Transverse colon (tissue), 4 donors: ENCODE data around the gene SHISA9. TPM values are rescaled to one million over a fixed set of nuclear protein-coding genes. Genes with fewer than 3 reads are reported as not detected.

Experiments used
- DNase-seq: peaks from one replicate; pipeline ENCODE4 v3.0.0-alpha.2; 2019
- H3K27ac ChIP-seq, 4 donors: fragments of 200-600 bp; sonication (generic); 2 replicates each; pipeline ENCODE4 v1.5.1; 2016 to 2018; ENCODE audit warnings: inconsistent platforms in 4 of 4
- H3K27me3 ChIP-seq: fragments of 200-600 bp; sonication (generic); 2 replicates; pipeline ENCODE4 v1.5.1; 2017; ENCODE audit warnings: inconsistent platforms
- H3K36me3 ChIP-seq, 4 donors: fragments of 200-600 bp; sonication (generic); 2 replicates each; pipeline ENCODE4 v1.5.1; 2017 to 2019; ENCODE audit warnings: inconsistent platforms in 4 of 4
- H3K4me1 ChIP-seq, 4 donors: fragments of 200-600 bp; sonication (generic); 2 replicates each; pipeline ENCODE4 v1.5.1; 2017 to 2020; ENCODE audit warnings: inconsistent platforms in 4 of 4
- H3K4me3 ChIP-seq, 4 donors: fragments of 200-600 bp; sonication (generic); 1 replicate in 1 of 4; 2 replicates in 3 of 4; pipeline versions ENCODE4 v1.5.1 to v1.6.1; 2017 to 2019; ENCODE audit warnings: inconsistent platforms in 4 of 4
- H3K9me3 ChIP-seq, 2 donors: fragments of 200-600 bp; sonication (generic); 2 replicates each; pipeline ENCODE4 v1.5.1; 2017 to 2019; ENCODE audit warnings: inconsistent platforms in 2 of 2
- CTCF ChIP-seq, 5 experiments: fragments of 200-600 bp in 3 of 5; fragments of 450-650 bp in 2 of 5; sonication (generic) in 3 of 5; IDR thresholded peaks; 1 replicate in 2 of 5; 2 replicates in 3 of 5; pipeline ENCODE4 v1.5.1; 2016 to 2017; ENCODE audit warnings: antibody characterized with exemption in 5 of 5, inconsistent platforms in 3 of 5, mild to moderate bottlenecking in 2 of 5, moderate library complexity in 1 of 5
- EP300 ChIP-seq: sonication (generic); formaldehyde crosslinking; IDR thresholded peaks from one replicate; pipeline ENCODE4 v1.6.1; 2017; ENCODE audit warnings: antibody characterized with exemption, low read depth
- POLR2A ChIP-seq: fragments of 450-650 bp; IDR thresholded peaks from one replicate; pipeline ENCODE4 v1.6.1; 2016; ENCODE audit warnings: antibody characterized with exemption, mild to moderate bottlenecking, moderate library complexity
- POLR2AphosphoS5 ChIP-seq, 3 donors: sonication (generic); formaldehyde crosslinking; IDR thresholded peaks; one replicate each; pipeline ENCODE4 v1.6.1; 2016; ENCODE audit warnings: antibody characterized with exemption in 3 of 3
- WGBS, 2 donors: methylation state at CpG; one replicate each; pipeline ENCODE4 v1.1.5; 2018; ENCODE audit warnings: low coverage in 1 of 2; 5-methylcytosine and 5-hydroxymethylcytosine counted together
- in situ Hi-C, 4 donors: fragments of 200-750 bp; cut with MboI; loops; one replicate each; pipeline versions ENCODE4 v1.15.0 to v1.15.1; 2017; ENCODE audit warnings: low sequenced_read_pairs in 3 of 4, low pct_ligation_motif_present in 1 of 4, low pct_unique_long_range_greater_than_20kb in 1 of 4
- intact Hi-C: fragments of 100-400 bp; cut with DNase I; formaldehyde crosslinking; loops from one replicate; pipeline ENCODE4 v1.15.1; 2023; ENCODE audit warnings: low total_unique reads
- total RNA-seq, 4 donors: library from RNA; depleted of rRNA; stranded (reverse); fragments of >200 nt; gene quantifications; one replicate each; pipeline ENCODE4 v1.1.0, GENCODE V29; 2016

Gene SHISA9
- total RNA-seq, 4 donors from 2014 or later: 1.3 to 37.6 (median 2.1) TPM

- in situ Hi-C loops (no loop called here), intact Hi-C loops (no loop called here)
- H3K27ac ChIP-seq: no peak overlapping the region
- no peaks in the 10 kb centered on the region for H3K4me1 ChIP-seq
- DNase-seq: no peak
- no peaks in the 10 kb centered on the region for H3K27me3 ChIP-seq
- H3K9me3 ChIP-seq: no peaks in the 10 kb centered on the region
- H3K4me3 ChIP-seq: no peak overlapping the region
- WGBS, 2 donors: 20% methylated on average over 9 of the region's 9 CpGs; no CpG with 5 or more reads in 1 of the 2 donors
- H3K36me3 ChIP-seq: no peaks in the 10 kb centered on the region
- no peak for TF ChIP-seq POLR2AphosphoS5 (IDR thresholded peaks at IDR 0.05)
- no peak for TF ChIP-seq CTCF (IDR thresholded peaks at IDR 0.05)
- no peak for TF ChIP-seq EP300
- TF ChIP-seq POLR2A: no peak
Measured at GRCh38 chr16:13070268-13070667, 168.9 kb downstream of the SHISA9 start.

GRCh38 chr16:13076878-13077277 is 175.5 kb downstream of the SHISA9 start:
- no peak overlapping the region for H3K4me3 ChIP-seq
- no peak for DNase-seq
- 74 to 85% methylated on average over 6 of the region's 6 CpGs for WGBS, 2 donors
- intact Hi-C loops (no loop called here), in situ Hi-C loops (no loop called here)
- H3K36me3 ChIP-seq: no peaks in the 10 kb centered on the region
- H3K4me1 ChIP-seq: no peaks in the 10 kb centered on the region
- no peaks in the 10 kb centered on the region for H3K27me3 ChIP-seq
- no peak overlapping the region for H3K27ac ChIP-seq
- no peaks in the 10 kb centered on the region for H3K9me3 ChIP-seq
- TF ChIP-seq POLR2AphosphoS5 (IDR thresholded peaks at IDR 0.05) (no peak), POLR2A (no peak), CTCF (IDR thresholded peaks at IDR 0.05) (no peak), EP300 (no peak)

GRCh38 chr16:13077816-13078215 is 176.4 kb downstream of the SHISA9 start:
- intact Hi-C loops (no loop called here), in situ Hi-C loops (no loop called here)
- 55 to 64% methylated on average over 1 of the region's 1 CpG for WGBS, 2 donors

GRCh38 chr16:13080531-13080930 is 179.1 kb downstream of the SHISA9 start:
- Histone ChIP-seq H3K4me3 (no peak overlapping the region), H3K36me3 (no peaks in the 10 kb centered on the region), H3K27me3 (no peaks in the 10 kb centered on the region), H3K9me3 (no peaks in the 10 kb centered on the region), H3K4me1 (no peaks in the 10 kb centered on the region), H3K27ac (no peak overlapping the region)
- DNase-seq: no peak
- no peak for TF ChIP-seq CTCF (IDR thresholded peaks at IDR 0.05)
- no peak for TF ChIP-seq EP300
- no peak for TF ChIP-seq POLR2A
- no peak for TF ChIP-seq POLR2AphosphoS5 (IDR thresholded peaks at IDR 0.05)
- intact Hi-C loops: no loop called here
- WGBS, 2 donors: 89 to 100% methylated on average over 2 to 3 of the region's 3 CpGs
- in situ Hi-C loops: no loop called here

More at GRCh38 chr16:13077816-13078215, 176.4 kb downstream of the SHISA9 start:
- no peaks in the 10 kb centered on the region for H3K27me3 ChIP-seq
- no peak for DNase-seq
- H3K4me1 ChIP-seq: no peaks in the 10 kb centered on the region
- no peaks in the 10 kb centered on the region for H3K9me3 ChIP-seq
- H3K36me3 ChIP-seq: no peaks in the 10 kb centered on the region
- TF ChIP-seq CTCF (IDR thresholded peaks at IDR 0.05) (no peak), POLR2AphosphoS5 (IDR thresholded peaks at IDR 0.05) (no peak), EP300 (no peak)
- no peak overlapping the region for H3K27ac ChIP-seq
- no peak overlapping the region for H3K4me3 ChIP-seq
